Transverse colon (tissue), 4 donors: ENCODE data around the gene TRMT61A. TPM values are rescaled to one million over a fixed set of nuclear protein-coding genes. Genes with fewer than 3 reads are reported as not detected.

Source experiments
- DNase-seq: peaks from one replicate; pipeline ENCODE4 v3.0.0-alpha.2; 2019
- H3K27ac ChIP-seq, 4 donors: fragments of 200-600 bp; sonication (generic); 2 replicates each; pipeline ENCODE4 v1.5.1; 2016 to 2018; ENCODE audit warnings: inconsistent platforms in 4 of 4
- H3K27me3 ChIP-seq: fragments of 200-600 bp; sonication (generic); 2 replicates; pipeline ENCODE4 v1.5.1; 2017; ENCODE audit warnings: inconsistent platforms
- H3K36me3 ChIP-seq, 4 donors: fragments of 200-600 bp; sonication (generic); 2 replicates each; pipeline ENCODE4 v1.5.1; 2017 to 2019; ENCODE audit warnings: inconsistent platforms in 4 of 4
- H3K4me1 ChIP-seq, 4 donors: fragments of 200-600 bp; sonication (generic); 2 replicates each; pipeline ENCODE4 v1.5.1; 2017 to 2020; ENCODE audit warnings: inconsistent platforms in 4 of 4
- H3K4me3 ChIP-seq, 4 donors: fragments of 200-600 bp; sonication (generic); 1 replicate in 1 of 4; 2 replicates in 3 of 4; pipeline versions ENCODE4 v1.5.1 to v1.6.1; 2017 to 2019; ENCODE audit warnings: inconsistent platforms in 4 of 4
- H3K9me3 ChIP-seq, 2 donors: fragments of 200-600 bp; sonication (generic); 2 replicates each; pipeline ENCODE4 v1.5.1; 2017 to 2019; ENCODE audit warnings: inconsistent platforms in 2 of 2
- EP300 ChIP-seq: sonication (generic); formaldehyde crosslinking; IDR thresholded peaks from one replicate; pipeline ENCODE4 v1.6.1; 2017; ENCODE audit warnings: antibody characterized with exemption, low read depth
- POLR2A ChIP-seq: fragments of 450-650 bp; IDR thresholded peaks from one replicate; pipeline ENCODE4 v1.6.1; 2016; ENCODE audit warnings: antibody characterized with exemption, mild to moderate bottlenecking, moderate library complexity
- POLR2AphosphoS5 ChIP-seq, 3 donors: sonication (generic); formaldehyde crosslinking; IDR thresholded peaks; one replicate each; pipeline ENCODE4 v1.6.1; 2016; ENCODE audit warnings: antibody characterized with exemption in 3 of 3
- WGBS, 2 donors: methylation state at CpG; one replicate each; pipeline ENCODE4 v1.1.5; 2018; ENCODE audit warnings: low coverage in 1 of 2; 5-methylcytosine and 5-hydroxymethylcytosine counted together
- in situ Hi-C, 4 donors: fragments of 200-750 bp; cut with MboI; loops; one replicate each; pipeline versions ENCODE4 v1.15.0 to v1.15.1; 2017; ENCODE audit warnings: low sequenced_read_pairs in 3 of 4, low pct_ligation_motif_present in 1 of 4, low pct_unique_long_range_greater_than_20kb in 1 of 4
- intact Hi-C: fragments of 100-400 bp; cut with DNase I; formaldehyde crosslinking; loops from one replicate; pipeline ENCODE4 v1.15.1; 2023; ENCODE audit warnings: low total_unique reads
- total RNA-seq, 4 donors: library from RNA; depleted of rRNA; stranded (reverse); fragments of >200 nt; gene quantifications; one replicate each; pipeline ENCODE4 v1.1.0, GENCODE V29; 2016
- TF ChIP-seq, protein P1 (sequence below), 5 experiments: fragments of 200-600 bp in 3 of 5; fragments of 450-650 bp in 2 of 5; sonication (generic) in 3 of 5; IDR thresholded peaks; 1 replicate in 2 of 5; 2 replicates in 3 of 5; pipeline ENCODE4 v1.5.1; 2016 to 2017; ENCODE audit warnings: antibody characterized with exemption in 5 of 5, inconsistent platforms in 3 of 5, mild to moderate bottlenecking in 2 of 5, moderate library complexity in 1 of 5

TRMT61A gene
- total RNA-seq, 4 donors from 2014 or later: 12.2 to 38.2 (median 14.1) TPM

DNA sequence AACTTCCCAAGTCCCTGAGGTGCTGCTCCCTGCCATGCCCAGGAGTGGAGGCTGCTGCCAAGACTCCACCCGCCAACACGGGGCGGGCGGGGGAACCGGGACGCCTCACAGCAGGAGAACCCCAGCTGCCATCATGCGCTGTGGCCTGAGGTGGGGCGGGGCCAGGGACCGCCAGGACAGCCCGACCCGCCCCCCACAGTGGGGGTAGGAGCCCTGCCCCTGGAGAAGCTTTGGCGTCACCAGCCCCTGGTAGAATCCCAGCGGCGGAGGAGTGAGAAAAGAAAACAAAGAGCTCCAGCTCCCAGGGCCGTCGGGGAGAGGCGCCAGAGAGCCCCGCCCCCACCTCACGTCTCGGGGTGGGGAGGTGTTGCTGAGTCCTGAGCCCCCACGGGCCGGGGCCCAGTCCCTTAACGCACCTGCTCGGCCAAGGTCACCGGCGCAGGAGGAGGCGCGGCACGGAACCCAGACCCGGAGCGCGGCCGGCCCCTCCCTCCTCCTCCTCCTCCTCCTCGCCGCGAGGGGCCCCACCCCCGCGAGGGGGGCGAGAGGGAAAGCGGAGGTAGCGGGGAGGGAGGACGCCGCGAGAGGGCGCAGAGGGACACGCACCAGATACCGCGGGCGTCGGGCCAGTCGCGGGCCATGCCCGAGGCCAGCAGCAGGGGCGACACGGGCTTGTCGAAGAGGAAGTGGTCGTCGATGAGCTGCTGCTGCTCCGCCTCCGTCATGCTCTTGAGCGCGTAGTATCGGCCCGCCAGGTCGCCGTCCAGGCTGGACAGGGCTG is 8.1 kb upstream of the TRMT61A start:
- Histone ChIP-seq H3K9me3 (no peaks in the 10 kb centered on the region), H3K4me1 (peaks cover 40 to 67% (median 59%) of the 10 kb centered on the region in 4 donors), H3K36me3 (peaks cover 0 to 4% (median 0%) of the 10 kb centered on the region in 4 donors), H3K27me3 (peaks cover 10% of the 10 kb centered on the region), H3K4me3 (peak overlapping the region; percentile 42 to 72 (median 65)), H3K27ac (peak overlapping the region; percentile 89 to 95 (median 92))
- peak; percentile 89 for DNase-seq
- intact Hi-C loops: no loop called here
- TF ChIP-seq, protein P1, sequence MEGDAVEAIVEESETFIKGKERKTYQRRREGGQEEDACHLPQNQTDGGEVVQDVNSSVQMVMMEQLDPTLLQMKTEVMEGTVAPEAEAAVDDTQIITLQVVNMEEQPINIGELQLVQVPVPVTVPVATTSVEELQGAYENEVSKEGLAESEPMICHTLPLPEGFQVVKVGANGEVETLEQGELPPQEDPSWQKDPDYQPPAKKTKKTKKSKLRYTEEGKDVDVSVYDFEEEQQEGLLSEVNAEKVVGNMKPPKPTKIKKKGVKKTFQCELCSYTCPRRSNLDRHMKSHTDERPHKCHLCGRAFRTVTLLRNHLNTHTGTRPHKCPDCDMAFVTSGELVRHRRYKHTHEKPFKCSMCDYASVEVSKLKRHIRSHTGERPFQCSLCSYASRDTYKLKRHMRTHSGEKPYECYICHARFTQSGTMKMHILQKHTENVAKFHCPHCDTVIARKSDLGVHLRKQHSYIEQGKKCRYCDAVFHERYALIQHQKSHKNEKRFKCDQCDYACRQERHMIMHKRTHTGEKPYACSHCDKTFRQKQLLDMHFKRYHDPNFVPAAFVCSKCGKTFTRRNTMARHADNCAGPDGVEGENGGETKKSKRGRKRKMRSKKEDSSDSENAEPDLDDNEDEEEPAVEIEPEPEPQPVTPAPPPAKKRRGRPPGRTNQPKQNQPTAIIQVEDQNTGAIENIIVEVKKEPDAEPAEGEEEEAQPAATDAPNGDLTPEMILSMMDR (IDR thresholded peaks at IDR 0.05): peak; percentile 47 to 83 (median 61)
- TF ChIP-seq EP300 (no peak), POLR2AphosphoS5 (IDR thresholded peaks at IDR 0.05) (peak; percentile 60 to 86 (median 86)), POLR2A (peak; percentile 73)
- 7% methylated on average over 18 of the region's 66 CpGs; no CpG with 5 or more reads in 1 of the 2 donors for WGBS, 2 donors
- in situ Hi-C loops: no loop called here

DNA sequence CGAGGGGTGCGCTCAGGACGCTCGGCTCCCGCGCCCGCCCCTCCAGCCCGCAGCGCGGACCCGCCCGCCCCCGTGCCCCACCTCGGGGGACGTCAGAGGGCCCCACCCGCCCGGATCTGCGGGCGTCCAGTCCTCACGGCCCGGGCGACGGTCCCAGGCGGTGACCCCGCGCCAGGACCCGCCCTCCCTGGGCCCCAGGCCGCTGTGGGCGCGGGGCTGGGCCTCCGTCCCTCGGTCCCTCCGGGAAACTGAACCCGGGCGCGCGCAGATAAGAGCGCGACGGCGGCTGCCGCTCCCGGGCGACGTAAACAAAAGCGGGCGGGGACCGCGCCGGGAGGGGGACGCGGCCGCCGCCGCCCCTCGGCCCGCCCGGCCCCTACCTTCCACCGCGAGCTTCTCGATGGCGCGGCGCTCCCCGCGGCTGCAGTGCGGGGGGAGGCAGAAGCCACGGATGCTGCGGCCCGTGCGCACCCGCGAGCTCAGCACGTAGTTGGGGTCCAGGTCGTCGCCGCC is 7.5 kb upstream of the TRMT61A start:
- intact Hi-C loops: no loop called here
- DNase-seq: no peak
- peak overlapping the region; percentile 89 to 95 (median 92) for H3K27ac ChIP-seq
- TF ChIP-seq POLR2A: no peak
- no peak for TF ChIP-seq POLR2AphosphoS5 (IDR thresholded peaks at IDR 0.05)
- TF ChIP-seq, protein P1 (IDR thresholded peaks at IDR 0.05): no peak
- no peak for TF ChIP-seq EP300
- peaks cover 0 to 4% (median 0%) of the 10 kb centered on the region in 4 donors for H3K36me3 ChIP-seq
- 0% methylated on average over 57 of the region's 77 CpGs; no CpG with 5 or more reads in 1 of the 2 donors for WGBS, 2 donors
- in situ Hi-C loops: no loop called here
- no peaks in the 10 kb centered on the region for H3K9me3 ChIP-seq
- H3K4me1 ChIP-seq: peaks cover 46 to 74% (median 65%) of the 10 kb centered on the region in 4 donors
- peak overlapping the region; percentile 42 to 72 (median 65) for H3K4me3 ChIP-seq
- H3K27me3 ChIP-seq: peaks cover 10% of the 10 kb centered on the region

DNA sequence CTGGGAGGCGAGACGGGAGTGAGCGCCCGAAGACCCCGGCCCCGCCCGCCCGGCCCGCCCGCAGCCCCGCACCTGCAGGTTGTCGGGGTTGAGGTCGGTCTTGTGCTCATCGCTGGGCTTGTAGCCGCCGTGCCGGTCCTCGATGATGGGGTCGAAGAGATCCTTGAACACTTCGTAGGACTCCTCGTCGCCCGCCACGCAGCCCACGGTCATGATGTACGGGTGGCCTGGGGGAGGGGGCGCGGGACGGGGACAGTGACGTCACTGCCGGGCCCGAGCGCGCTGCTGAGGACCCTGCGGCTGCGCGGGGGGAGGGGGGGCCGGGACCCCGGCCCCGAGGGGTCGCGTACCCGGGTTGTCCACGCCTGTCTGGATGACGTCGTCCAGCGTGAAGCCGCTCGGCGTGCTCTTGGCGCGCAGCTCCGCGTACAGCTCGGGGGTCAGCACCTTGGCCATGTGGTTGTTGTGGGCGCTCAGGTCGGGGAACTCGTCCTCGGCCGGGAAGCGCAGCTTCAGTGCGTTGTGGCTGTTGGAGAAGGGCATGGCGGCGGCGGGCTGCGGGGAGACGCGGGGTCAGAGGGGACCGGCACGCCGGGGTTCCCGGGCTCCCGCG is 6.9 kb upstream of the TRMT61A start:
- H3K36me3 ChIP-seq: peaks cover 0 to 4% (median 0%) of the 10 kb centered on the region in 4 donors
- intact Hi-C loops: no loop called here
- peak overlapping the region; percentile 42 to 72 (median 65) for H3K4me3 ChIP-seq
- peak overlapping the region; percentile 89 to 95 (median 92) for H3K27ac ChIP-seq
- in situ Hi-C loops: no loop called here
- no peak for DNase-seq
- WGBS, 2 donors: 0 to 1% methylated on average over 5 to 40 of the region's 74 CpGs
- TF ChIP-seq POLR2AphosphoS5 (IDR thresholded peaks at IDR 0.05): peak in 1 of 3 donors; percentile 4
- no peak for TF ChIP-seq EP300
- TF ChIP-seq, protein P1 (IDR thresholded peaks at IDR 0.05): no peak
- no peak for TF ChIP-seq POLR2A
- H3K4me1 ChIP-seq: peaks cover 48 to 77% (median 71%) of the 10 kb centered on the region in 4 donors
- no peaks in the 10 kb centered on the region for H3K9me3 ChIP-seq
- H3K27me3 ChIP-seq: peaks cover 10% of the 10 kb centered on the region
